ENCODE measurements around the gene GATAD2A. TPM values are rescaled to one million over a fixed set of nuclear protein-coding genes. Genes with fewer than 3 reads are reported as not detected.

The GATAD2A gene
- total and polyA plus RNA-seq, 10 of the 15 experiments (the other 5 are each of a cell fraction or from before 2014, with no cell fraction given): 2.6 to 173 (median 32.0) TPM

DNA sequence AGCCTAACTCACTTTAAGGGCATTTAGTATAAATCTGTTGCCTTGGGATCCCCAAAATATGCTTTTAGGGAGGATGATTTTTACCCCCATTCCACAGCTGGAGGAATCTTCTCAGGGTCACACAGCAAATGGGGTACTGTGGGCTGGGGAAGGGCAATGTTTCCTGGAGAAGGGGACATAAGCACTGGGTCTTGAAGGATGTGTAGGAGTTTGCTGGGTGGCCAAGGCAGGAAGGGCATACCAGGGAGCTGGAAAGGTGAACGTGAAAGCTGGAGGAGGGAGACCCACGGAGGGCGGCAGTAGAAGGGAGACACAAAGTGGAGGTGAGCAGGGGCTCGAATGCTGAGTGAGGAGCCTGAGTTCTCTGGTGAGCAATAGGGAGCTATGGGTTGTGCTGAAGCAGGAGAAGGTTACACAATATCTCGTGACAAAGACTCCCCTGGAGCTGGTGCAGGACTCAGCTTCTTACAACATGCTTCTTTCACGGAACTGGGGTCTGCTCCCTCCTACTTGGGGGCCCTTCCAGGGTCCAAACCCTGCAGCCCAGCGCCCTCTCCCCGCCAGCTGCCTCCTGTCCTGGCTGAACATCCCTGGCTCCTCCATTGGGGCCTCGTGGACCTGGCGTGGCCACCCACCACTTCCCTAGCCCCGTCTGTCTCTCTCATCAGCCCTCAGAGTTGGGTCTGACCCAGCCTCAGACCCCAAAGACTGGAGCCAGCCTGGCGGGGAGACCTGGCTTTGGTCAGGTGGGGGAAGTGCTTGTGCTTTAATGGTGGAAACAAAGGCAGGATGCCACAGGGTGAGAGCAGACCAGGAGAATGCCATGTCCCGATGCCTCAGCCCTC, 143.7 kb downstream of the GATAD2A start (continued):
- TF ChIP-seq, protein P1, sequence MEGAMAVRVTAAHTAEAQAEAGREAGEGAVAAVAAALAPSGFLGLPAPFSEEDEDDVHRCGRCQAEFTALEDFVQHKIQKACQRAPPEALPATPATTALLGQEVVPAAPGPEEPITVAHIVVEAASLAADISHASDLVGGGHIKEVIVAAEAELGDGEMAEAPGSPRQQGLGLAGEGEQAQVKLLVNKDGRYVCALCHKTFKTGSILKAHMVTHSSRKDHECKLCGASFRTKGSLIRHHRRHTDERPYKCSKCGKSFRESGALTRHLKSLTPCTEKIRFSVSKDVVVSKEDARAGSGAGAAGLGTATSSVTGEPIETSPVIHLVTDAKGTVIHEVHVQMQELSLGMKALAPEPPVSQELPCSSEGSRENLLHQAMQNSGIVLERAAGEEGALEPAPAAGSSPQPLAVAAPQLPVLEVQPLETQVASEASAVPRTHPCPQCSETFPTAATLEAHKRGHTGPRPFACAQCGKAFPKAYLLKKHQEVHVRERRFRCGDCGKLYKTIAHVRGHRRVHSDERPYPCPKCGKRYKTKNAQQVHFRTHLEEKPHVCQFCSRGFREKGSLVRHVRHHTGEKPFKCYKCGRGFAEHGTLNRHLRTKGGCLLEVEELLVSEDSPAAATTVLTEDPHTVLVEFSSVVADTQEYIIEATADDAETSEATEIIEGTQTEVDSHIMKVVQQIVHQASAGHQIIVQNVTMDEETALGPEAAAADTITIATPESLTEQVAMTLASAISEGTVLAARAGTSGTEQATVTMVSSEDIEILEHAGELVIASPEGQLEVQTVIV (IDR thresholded peaks at IDR 0.05; ENCODE audit: borderline replicate concordance, partially characterized antibody): no peak
- no peak for TF ChIP-seq RAD21 (IDR thresholded peaks at IDR 0.05; ENCODE audit: insufficient read depth, low read depth, low read length)

DNA sequence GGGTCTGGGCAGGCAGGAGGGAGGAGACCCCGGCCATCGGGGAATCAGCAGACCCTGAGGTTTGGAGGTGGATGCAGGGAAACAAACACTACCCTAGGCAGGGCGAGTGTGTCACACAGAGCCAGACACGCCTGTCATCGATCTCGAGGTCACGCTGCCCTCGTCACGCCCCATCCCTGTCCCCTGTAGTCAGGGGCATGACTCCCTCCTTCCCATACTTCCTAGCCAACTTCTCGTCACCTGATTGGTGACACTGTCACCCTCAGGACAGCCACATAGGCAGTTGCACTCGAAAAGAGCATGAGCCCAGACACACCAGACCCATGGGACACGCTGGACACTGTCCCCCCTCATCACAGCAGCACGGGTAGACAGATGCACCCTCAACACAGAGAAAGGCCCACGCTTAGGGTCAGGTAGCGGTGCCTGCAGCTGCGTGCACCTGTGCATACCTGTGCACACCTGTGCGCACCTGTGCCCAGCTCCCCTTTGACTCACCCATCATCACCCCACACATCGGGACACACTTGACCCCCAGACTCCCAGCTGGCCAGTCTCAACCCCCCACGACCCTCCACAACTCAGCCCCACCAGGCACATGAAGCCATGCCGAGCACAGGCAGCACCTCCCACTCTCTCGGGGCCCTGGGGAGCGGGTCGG, 144.5 kb downstream of the GATAD2A start:
- POLR2A ChIA-PET: no interaction called here
- SMC1A ChIA-PET (ENCODE audit: uncharacterized antibody, unreplicated experiment): no interaction called here
- H3K4me2 ChIP-seq (ENCODE audit: control insufficient read depth, insufficient read depth): no peak overlapping the region
- H3K36me3 ChIP-seq (ENCODE audit: control insufficient read depth in 2 of 2, insufficient read depth in 2 of 2, low read length in 1 of 2): no peaks in the 10 kb centered on the region
- H3K27ac ChIP-seq (ENCODE audit: control insufficient read depth, insufficient read depth): no peak overlapping the region
- in situ Hi-C loops (cut with MboI) (loop anchor here (25.0 kb wide), 4 partner anchors 862 to 1487 kb away; partner anchors contain the start of genes ZNF66 and ZNF737), intact Hi-C loops (cut with micrococcal nuclease; ENCODE audit: unreplicated experiment) (no loop called here)
- H3K4me1 ChIP-seq (ENCODE audit: control insufficient read depth, insufficient read depth, low read length): no peaks in the 10 kb centered on the region
- no peaks in the 10 kb centered on the region for H3K9me3 ChIP-seq (replicated peaks; ENCODE audit: control insufficient read depth, insufficient read depth, low read length)
- FAIRE-seq (no peak), ATAC-seq (no peak), DNase-seq (ENCODE audit: low read depth, low spot score) (no peak)
- no peak overlapping the region for H3K4me3 ChIP-seq
- H3K9ac ChIP-seq (ENCODE audit: control insufficient read depth, insufficient read depth, low read length): no peak overlapping the region
- WGBS (ENCODE audit: insufficient coverage, insufficient replicate concordance, low lambda C conversion rate, missing lambda C conversion rate): 52% methylated on average over 23 of the region's 23 CpGs
- BruUV-seq (replicated peaks): no TSS peak
- TF ChIP-seq MXI1 (IDR thresholded peaks at IDR 0.05; ENCODE audit: low read depth, low read length): no peak
- TF ChIP-seq MYC (IDR thresholded peaks at IDR 0.05; ENCODE audit: insufficient read depth, insufficient read length, insufficient replicate concordance, low read length, severe bottlenecking): no peak
- no peak for TF ChIP-seq KAT2A (conservative IDR thresholded peaks at IDR 0.05; ENCODE audit: control insufficient read depth, low read depth, low read length)
- no peak for TF ChIP-seq ETV6 (conservative IDR thresholded peaks at IDR 0.05 in 1 of 2, IDR thresholded peaks at IDR 0.05 in 1 of 2; ENCODE audit: borderline replicate concordance in 1 of 2, low read depth in 1 of 2)
- TF ChIP-seq POLR2AphosphoS2 (IDR thresholded peaks at IDR 0.05; ENCODE audit: low read depth, low read length): no peak
- TF ChIP-seq SRF (IDR thresholded peaks at IDR 0.05; ENCODE audit: low read depth in 2 of 2, low read length in 2 of 2): no peak
- no peak for TF ChIP-seq EZH2 (IDR thresholded peaks at IDR 0.05; ENCODE audit: borderline replicate concordance, control insufficient read depth, low read depth, low read length)
- H2AFZ ChIP-seq (ENCODE audit: control insufficient read depth, low read depth, low read length): no peak overlapping the region
- RAD21 ChIA-PET (ENCODE audit: unreplicated experiment): no interaction called here
- no peaks in the 10 kb centered on the region for H4K20me1 ChIP-seq (ENCODE audit: control insufficient read depth, insufficient read depth)
- H3K27me3 ChIP-seq (replicated peaks in 1 of 2; ENCODE audit: control insufficient read depth in 2 of 2, insufficient read depth in 2 of 2, low read length in 1 of 2): no peaks in the 10 kb centered on the region
- H3K79me2 ChIP-seq (ENCODE audit: control insufficient read depth, insufficient read depth, low read length): no peaks in the 10 kb centered on the region
- CTCF ChIA-PET: interaction anchor here (7.2 kb wide), 1 partner anchor 18 kb away, joined by 50 read pairs; no protein-coding TSS in a partner anchor

Measured in GM12878 (cell line).